MM.1S (cell line): ENCODE measurements around the gene DUSP28.

ENCODE experiments used
- DNase-seq: peaks from one replicate; pipeline ENCODE4 v3.0.0-alpha.2; 2015
- H2AFZ ChIP-seq: fragments of 300-600 bp; sonication (generic); 2 replicates; pipeline ENCODE4 v1.6.0; 2016; ENCODE audit warnings: antibody characterized with exemption, low read length
- H3F3A ChIP-seq: fragments of 300-600 bp; sonication (generic); 2 replicates; pipeline ENCODE4 v1.6.1; 2016; ENCODE audit warnings: mild to moderate bottlenecking, antibody characterized with exemption, low read length, moderate library complexity, mixed read lengths; ENCODE audit not compliant: insufficient read depth
- H3K27ac ChIP-seq: fragments of 300-600 bp; sonication (generic); 2 replicates; pipeline ENCODE4 v1.5.1; 2016; ENCODE audit warnings: mild to moderate bottlenecking, low read length
- H3K27me3 ChIP-seq: fragments of 300-600 bp; sonication (generic); replicated peaks from 2 replicates; pipeline ENCODE4 v1.6.0; 2016; ENCODE audit warnings: low read length; ENCODE audit not compliant: insufficient read depth
- H3K36me3 ChIP-seq: fragments of 300-600 bp; sonication (generic); replicated peaks from 2 replicates; pipeline ENCODE4 v1.6.1; 2016; ENCODE audit warnings: mild to moderate bottlenecking, low read length, mixed read lengths; ENCODE audit not compliant: insufficient read depth
- H3K4me1 ChIP-seq: fragments of 300-600 bp; sonication (generic); 2 replicates; pipeline ENCODE4 v1.6.1; 2016; ENCODE audit warnings: low read length, mixed read lengths
- H3K4me2 ChIP-seq: fragments of 300-600 bp; sonication (generic); 2 replicates; pipeline ENCODE4 v1.6.0; 2016; ENCODE audit warnings: low read depth, low read length
- H3K4me3 ChIP-seq: fragments of 300-600 bp; sonication (generic); 2 replicates; pipeline ENCODE4 v1.5.1; 2016; ENCODE audit warnings: low read length, mixed read lengths
- H3K79me2 ChIP-seq: fragments of 300-600 bp; sonication (generic); 2 replicates; pipeline ENCODE4 v1.6.1; 2016; ENCODE audit warnings: mixed run types, low read length, mixed read lengths
- H3K9ac ChIP-seq: fragments of 300-600 bp; sonication (generic); 2 replicates; pipeline ENCODE4 v1.6.1; 2016; ENCODE audit warnings: low read length, mixed read lengths
- H3K9me2 ChIP-seq: fragments of 300-600 bp; sonication (generic); replicated peaks from 2 replicates; pipeline ENCODE4 v1.6.1; 2016; ENCODE audit warnings: mild to moderate bottlenecking, low read length, mixed read lengths; ENCODE audit not compliant: insufficient read depth
- H3K9me3 ChIP-seq: fragments of 300-600 bp; sonication (generic); replicated peaks from 2 replicates; pipeline ENCODE4 v1.6.1; 2016; ENCODE audit warnings: mild to moderate bottlenecking, low read length, mixed read lengths; ENCODE audit not compliant: insufficient read depth
- H4K20me1 ChIP-seq: fragments of 300-600 bp; sonication (generic); 2 replicates; pipeline ENCODE4 v1.6.1; 2016; ENCODE audit warnings: mild to moderate bottlenecking, low read length, moderate library complexity, mixed read lengths; ENCODE audit not compliant: insufficient read depth
- EZH2 ChIP-seq: fragments of 300-600 bp; sonication (generic); optimal IDR thresholded peaks from 2 replicates; pipeline ENCODE3; 2017; ENCODE audit warnings: low read depth, mild to moderate bottlenecking, antibody characterized with exemption, low read length, mixed read lengths
- EZH2phosphoT487 ChIP-seq: fragments of 300-600 bp; sonication (generic); IDR thresholded peaks from 2 replicates; pipeline ENCODE4 v1.6.1; 2018; ENCODE audit warnings: antibody characterized with exemption, low read length
- TF ChIP-seq, protein P1 (sequence below): fragments of 300-600 bp; sonication (generic); IDR thresholded peaks from 2 replicates; pipeline ENCODE4 v1.5.1; 2016; ENCODE audit warnings: antibody characterized with exemption, low read length, mixed read lengths

Gene DUSP28

DNA sequence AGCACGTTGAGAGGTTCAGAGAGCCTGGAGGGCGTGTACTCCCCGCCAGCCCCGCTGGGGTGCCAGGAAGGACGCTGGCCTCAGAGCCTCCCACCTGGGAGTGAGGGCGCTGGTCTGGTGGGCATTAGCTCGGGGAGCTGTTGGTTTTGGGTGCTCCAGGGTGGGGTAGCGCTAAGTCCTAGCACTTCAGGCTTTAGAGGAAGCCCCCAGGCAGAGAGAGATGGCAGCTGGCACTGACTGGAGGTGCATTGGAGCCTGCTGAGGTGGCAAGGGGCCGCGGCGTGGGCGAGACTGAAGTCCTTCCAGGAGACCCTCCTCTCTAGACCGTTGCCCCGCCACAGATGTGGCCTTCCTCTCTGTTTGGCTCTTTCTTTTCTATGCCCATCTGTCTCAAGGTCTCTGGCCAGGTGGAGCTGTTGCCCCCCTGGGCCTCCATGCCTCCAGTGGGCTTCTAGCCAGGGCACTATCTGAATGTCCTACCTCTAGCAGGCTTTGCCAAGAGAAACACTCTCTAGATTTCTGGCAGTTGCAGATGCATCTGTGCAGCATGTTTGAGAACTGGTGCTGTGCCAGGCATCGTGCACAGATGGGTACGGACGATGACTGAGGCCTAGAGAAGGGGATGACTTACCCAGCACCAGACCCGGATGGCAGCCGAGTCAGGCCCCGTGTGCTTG, 33.0 kb downstream of the DUSP28 start:
- TF ChIP-seq, protein P1, sequence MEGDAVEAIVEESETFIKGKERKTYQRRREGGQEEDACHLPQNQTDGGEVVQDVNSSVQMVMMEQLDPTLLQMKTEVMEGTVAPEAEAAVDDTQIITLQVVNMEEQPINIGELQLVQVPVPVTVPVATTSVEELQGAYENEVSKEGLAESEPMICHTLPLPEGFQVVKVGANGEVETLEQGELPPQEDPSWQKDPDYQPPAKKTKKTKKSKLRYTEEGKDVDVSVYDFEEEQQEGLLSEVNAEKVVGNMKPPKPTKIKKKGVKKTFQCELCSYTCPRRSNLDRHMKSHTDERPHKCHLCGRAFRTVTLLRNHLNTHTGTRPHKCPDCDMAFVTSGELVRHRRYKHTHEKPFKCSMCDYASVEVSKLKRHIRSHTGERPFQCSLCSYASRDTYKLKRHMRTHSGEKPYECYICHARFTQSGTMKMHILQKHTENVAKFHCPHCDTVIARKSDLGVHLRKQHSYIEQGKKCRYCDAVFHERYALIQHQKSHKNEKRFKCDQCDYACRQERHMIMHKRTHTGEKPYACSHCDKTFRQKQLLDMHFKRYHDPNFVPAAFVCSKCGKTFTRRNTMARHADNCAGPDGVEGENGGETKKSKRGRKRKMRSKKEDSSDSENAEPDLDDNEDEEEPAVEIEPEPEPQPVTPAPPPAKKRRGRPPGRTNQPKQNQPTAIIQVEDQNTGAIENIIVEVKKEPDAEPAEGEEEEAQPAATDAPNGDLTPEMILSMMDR, result no peak
- no peak for TF ChIP-seq EZH2
- no peak for TF ChIP-seq EZH2phosphoT487
- no peak overlapping the region for H3K9ac ChIP-seq
- no peak overlapping the region for H3K4me2 ChIP-seq
- H3K4me1 ChIP-seq, result peaks cover 3% of the 10 kb centered on the region
- no peak overlapping the region for H3K4me3 ChIP-seq
- DNase-seq, result no peak
- no peaks in the 10 kb centered on the region for H3K9me3 ChIP-seq
- H4K20me1 ChIP-seq, result no peaks in the 10 kb centered on the region
- no peak overlapping the region for H2AFZ ChIP-seq
- no peaks in the 10 kb centered on the region; the same call in 1 of the 2 replicates for H3K36me3 ChIP-seq
- H3F3A ChIP-seq, result no peaks in the 10 kb centered on the region
- H3K27me3 ChIP-seq, result no peaks in the 10 kb centered on the region
- H3K79me2 ChIP-seq, result peaks cover 64% of the 10 kb centered on the region
- H3K9me2 ChIP-seq, result no peaks in the 10 kb centered on the region
- H3K27ac ChIP-seq, result no peak overlapping the region

DNA sequence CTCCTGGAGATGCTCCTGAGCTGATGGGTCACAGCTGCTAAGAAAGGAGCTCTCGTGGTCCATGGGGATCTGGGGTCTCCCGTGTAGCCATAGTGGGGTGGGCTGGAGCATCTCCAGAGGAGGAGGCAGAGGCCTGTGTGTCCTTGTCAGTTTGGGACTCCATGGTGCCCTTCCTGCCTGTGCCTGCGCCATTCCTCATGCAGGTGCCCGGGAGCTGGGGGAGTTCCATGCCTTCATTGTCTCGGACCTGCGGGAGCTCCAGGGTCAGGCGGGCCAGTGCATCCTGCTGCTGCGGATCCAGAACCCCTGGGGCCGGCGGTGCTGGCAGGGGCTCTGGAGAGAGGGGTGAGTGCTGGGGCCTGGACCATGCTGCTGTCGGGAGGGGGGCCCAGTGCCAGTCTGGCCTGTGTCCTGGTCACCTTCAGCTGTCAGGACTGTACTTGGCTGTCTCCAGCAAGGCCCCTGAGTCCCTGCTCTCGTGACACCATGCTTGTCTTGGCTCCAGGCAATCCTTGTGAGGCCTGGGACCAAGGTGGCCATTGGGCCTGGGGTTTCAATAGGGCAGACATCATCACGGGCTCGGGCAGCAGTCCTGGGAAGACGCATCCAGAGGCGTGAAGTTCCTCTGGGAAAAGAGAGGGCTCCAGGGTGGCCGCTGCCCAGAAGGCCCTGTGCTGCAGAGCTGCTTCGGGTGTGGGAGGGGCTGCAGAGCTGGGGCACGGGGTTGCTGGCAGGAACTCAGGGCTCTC, 33.7 kb downstream of the DUSP28 start:
- Histone ChIP-seq H3F3A (no peaks in the 10 kb centered on the region), H4K20me1 (no peaks in the 10 kb centered on the region)

DNA sequence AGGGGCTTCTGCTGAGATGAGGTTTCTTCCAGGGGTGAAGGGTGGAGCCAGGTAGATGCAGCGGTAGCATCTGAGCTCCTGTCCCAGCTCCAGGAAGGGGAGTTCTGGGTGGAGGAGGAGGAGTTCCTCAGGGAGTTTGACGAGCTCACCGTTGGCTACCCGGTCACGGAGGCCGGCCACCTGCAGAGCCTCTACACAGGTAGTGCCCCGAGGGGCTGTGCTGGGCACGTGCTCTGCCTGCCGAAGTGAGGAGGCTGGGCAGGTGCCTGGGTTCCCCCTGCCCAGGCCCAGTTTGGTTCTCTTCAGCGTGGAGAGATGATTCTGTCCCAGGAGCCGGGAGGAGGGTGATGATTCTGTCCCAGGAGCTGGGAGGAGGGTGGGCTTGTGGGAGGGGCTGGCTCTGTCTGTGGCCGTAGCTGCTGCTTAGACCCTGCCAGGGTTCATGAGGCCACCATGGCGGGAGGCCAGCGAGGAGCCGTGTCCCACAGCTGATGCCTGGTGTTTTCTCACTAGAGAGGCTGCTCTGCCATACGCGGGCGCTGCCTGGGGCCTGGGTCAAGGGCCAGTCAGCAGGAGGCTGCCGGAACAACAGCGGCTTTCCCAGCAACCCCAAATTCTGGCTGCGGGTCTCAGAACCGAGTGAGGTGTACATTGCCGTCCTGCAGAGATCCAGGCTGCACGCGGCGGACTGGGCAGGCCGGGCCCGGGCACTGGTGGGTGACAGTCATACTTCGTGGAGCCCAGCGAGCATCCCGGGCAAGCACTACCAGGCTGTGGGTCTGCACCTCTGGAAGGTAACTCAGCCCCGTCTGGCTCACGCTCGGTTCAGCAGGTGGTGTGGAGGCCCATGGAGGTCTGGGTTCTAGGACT, 34.6 kb downstream of the DUSP28 start:
- H3K36me3 ChIP-seq, result no peaks in the 10 kb centered on the region; the same call in 1 of the 2 replicates
- no peak for TF ChIP-seq EZH2phosphoT487
- TF ChIP-seq, protein P1, result no peak
- no peak for TF ChIP-seq EZH2
- no peak overlapping the region for H3K4me3 ChIP-seq
- H2AFZ ChIP-seq, result no peak overlapping the region
- H4K20me1 ChIP-seq, result no peaks in the 10 kb centered on the region
- H3K4me1 ChIP-seq, result no peaks in the 10 kb centered on the region
- no peak for DNase-seq
- no peaks in the 10 kb centered on the region for H3K9me2 ChIP-seq
- H3F3A ChIP-seq, result no peaks in the 10 kb centered on the region
- H3K27me3 ChIP-seq, result no peaks in the 10 kb centered on the region
- no peaks in the 10 kb centered on the region for H3K9me3 ChIP-seq
- H3K27ac ChIP-seq, result no peak overlapping the region
- H3K9ac ChIP-seq, result no peak overlapping the region
- H3K4me2 ChIP-seq, result no peak overlapping the region
- H3K79me2 ChIP-seq, result peaks cover 48% of the 10 kb centered on the region

More for the DNA sequence above, 33.7 kb downstream of the DUSP28 start:
- no peaks in the 10 kb centered on the region for H3K9me2 ChIP-seq
- no peak overlapping the region for H3K27ac ChIP-seq
- no peak overlapping the region for H3K9ac ChIP-seq
- H3K36me3 ChIP-seq, result no peaks in the 10 kb centered on the region; the same call in 1 of the 2 replicates
- TF ChIP-seq, protein P1, result no peak
- TF ChIP-seq EZH2, result no peak
- TF ChIP-seq EZH2phosphoT487, result no peak
- H3K4me1 ChIP-seq, result no peaks in the 10 kb centered on the region
- H3K27me3 ChIP-seq, result no peaks in the 10 kb centered on the region
- DNase-seq, result no peak
- H2AFZ ChIP-seq, result no peak overlapping the region
- H3K79me2 ChIP-seq, result peaks cover 57% of the 10 kb centered on the region
- no peak overlapping the region for H3K4me3 ChIP-seq
- H3K4me2 ChIP-seq, result no peak overlapping the region
- H3K9me3 ChIP-seq, result no peaks in the 10 kb centered on the region
